Lower lobe of right lung (tissue), 2 donors: ENCODE data around the gene GADD45GIP1. TPM values are rescaled to one million over a fixed set of nuclear protein-coding genes. Genes with fewer than 3 reads are reported as not detected.
A peak's percentile ranks its signal among the peaks of the same experiment; 100 is the strongest.
"Not testable (repeated sequence)": the region's sequence is repeated elsewhere in the genome, so short reads cannot be mapped to it uniquely, and the experiment has no call there.

Source experiments
- ATAC-seq, 2 donors: fragments of 200-7000 bp; cut with Tn5 transposase; one replicate each; pipeline ENCODE4 v1.9.1; 2020 to 2022; ENCODE audit warnings: mild to moderate bottlenecking in 2 of 2, moderate library complexity in 2 of 2
- DNase-seq: peaks from one replicate; pipeline ENCODE4 v3.0.0-alpha.2; 2020
- H3K27ac ChIP-seq: fragments of 200-600 bp; one replicate; pipeline ENCODE4 v1.8.0; 2022
- H3K27me3 ChIP-seq: fragments of 200-600 bp; one replicate; pipeline ENCODE4 v1.8.0; 2022; ENCODE audit warnings: low read depth
- H3K36me3 ChIP-seq: fragments of 200-600 bp; one replicate; pipeline ENCODE4 v1.8.0; 2022; ENCODE audit warnings: mild to moderate bottlenecking
- H3K4me1 ChIP-seq: fragments of 200-600 bp; one replicate; pipeline ENCODE4 v1.8.0; 2022
- H3K4me3 ChIP-seq: fragments of 200-600 bp; one replicate; pipeline ENCODE4 v1.8.0; 2022; ENCODE audit warnings: mild to moderate bottlenecking
- H3K9me3 ChIP-seq: fragments of 200-600 bp; one replicate; pipeline ENCODE4 v1.8.0; 2022
- intact Hi-C: fragments of 100-400 bp; cut with DNase I; formaldehyde crosslinking; loops from one replicate; pipeline ENCODE4 v1.11.0; 2022
- total RNA-seq: library from RNA; stranded (reverse); fragmentation: NEBNext Ultra II Directional; extraction: Animal tissue kit (Norgen Biotek cat#: 25700); gene quantifications from one replicate; pipeline ENCODE4 v1.2.1, GENCODE V29; 2021
- TF ChIP-seq, protein P1 (sequence below): fragments of 200-600 bp; IDR thresholded peaks from one replicate; pipeline ENCODE4 v1.8.0; 2022; ENCODE audit warnings: antibody characterized with exemption, mild to moderate bottlenecking
- donor health status: DM: no; HTN: yes; CAD: no; lungs with severe emphysema.

The GADD45GIP1 gene
- total RNA-seq, 1 donor from 2014 or later, result 14.8 TPM

DNA sequence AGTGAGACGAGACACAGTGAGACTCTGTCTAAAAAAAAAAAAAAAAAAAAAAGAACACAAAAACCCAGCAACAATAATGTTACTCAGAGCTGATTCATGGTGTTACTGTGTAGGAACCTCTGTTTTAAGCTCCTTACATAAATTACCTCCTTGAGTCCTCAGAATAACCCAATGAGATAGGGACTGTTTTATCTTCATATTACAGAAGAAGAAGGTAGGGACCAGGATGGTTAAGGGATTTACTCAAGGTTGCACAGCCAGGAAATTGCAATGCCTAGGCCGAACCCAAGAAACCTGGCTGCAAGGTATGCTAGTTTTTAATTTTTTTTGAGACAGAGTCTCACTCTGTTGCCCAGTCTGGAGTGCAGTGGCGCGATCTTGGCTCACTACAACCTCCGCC is 10.9 kb upstream of the GADD45GIP1 start:
- Histone ChIP-seq H3K27me3 (no peaks in the 10 kb centered on the region), H3K9me3 (no peaks in the 10 kb centered on the region), H3K27ac (no peak overlapping the region), H3K36me3 (no peaks in the 10 kb centered on the region), H3K4me1 (peaks cover 9% of the 10 kb centered on the region), H3K4me3 (no peak overlapping the region)
- ATAC-seq (no peak), DNase-seq (no peak)
- TF ChIP-seq, protein P1, sequence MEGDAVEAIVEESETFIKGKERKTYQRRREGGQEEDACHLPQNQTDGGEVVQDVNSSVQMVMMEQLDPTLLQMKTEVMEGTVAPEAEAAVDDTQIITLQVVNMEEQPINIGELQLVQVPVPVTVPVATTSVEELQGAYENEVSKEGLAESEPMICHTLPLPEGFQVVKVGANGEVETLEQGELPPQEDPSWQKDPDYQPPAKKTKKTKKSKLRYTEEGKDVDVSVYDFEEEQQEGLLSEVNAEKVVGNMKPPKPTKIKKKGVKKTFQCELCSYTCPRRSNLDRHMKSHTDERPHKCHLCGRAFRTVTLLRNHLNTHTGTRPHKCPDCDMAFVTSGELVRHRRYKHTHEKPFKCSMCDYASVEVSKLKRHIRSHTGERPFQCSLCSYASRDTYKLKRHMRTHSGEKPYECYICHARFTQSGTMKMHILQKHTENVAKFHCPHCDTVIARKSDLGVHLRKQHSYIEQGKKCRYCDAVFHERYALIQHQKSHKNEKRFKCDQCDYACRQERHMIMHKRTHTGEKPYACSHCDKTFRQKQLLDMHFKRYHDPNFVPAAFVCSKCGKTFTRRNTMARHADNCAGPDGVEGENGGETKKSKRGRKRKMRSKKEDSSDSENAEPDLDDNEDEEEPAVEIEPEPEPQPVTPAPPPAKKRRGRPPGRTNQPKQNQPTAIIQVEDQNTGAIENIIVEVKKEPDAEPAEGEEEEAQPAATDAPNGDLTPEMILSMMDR, result no peak
- intact Hi-C loops, result no loop called here

DNA sequence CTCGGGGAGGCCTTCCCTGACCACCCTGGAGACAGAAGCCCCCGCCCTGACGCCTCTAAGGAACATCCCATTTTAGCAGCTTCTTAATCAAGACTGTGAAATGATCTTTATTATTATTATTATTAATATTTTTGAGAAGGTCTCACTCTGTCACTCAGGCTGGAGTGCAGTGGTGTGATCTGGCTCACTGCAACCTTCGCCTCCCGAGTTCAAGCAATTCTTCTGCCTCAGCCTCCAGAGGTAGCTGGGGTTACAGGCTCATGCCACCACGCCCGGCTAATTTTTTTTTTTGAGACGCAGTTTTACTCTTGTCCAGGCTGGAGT is 8.8 kb upstream of the GADD45GIP1 start:
- no peaks in the 10 kb centered on the region for H3K36me3 ChIP-seq
- peak overlapping the region; percentile 60 for H3K4me3 ChIP-seq
- H3K4me1 ChIP-seq, result peaks cover 9% of the 10 kb centered on the region
- intact Hi-C loops, result no loop called here
- TF ChIP-seq, protein P1, result no peak
- ATAC-seq, result no peak
- H3K27me3 ChIP-seq, result no peaks in the 10 kb centered on the region
- no peak for DNase-seq
- no peaks in the 10 kb centered on the region for H3K9me3 ChIP-seq
- H3K27ac ChIP-seq, result peak overlapping the region; percentile 66

DNA sequence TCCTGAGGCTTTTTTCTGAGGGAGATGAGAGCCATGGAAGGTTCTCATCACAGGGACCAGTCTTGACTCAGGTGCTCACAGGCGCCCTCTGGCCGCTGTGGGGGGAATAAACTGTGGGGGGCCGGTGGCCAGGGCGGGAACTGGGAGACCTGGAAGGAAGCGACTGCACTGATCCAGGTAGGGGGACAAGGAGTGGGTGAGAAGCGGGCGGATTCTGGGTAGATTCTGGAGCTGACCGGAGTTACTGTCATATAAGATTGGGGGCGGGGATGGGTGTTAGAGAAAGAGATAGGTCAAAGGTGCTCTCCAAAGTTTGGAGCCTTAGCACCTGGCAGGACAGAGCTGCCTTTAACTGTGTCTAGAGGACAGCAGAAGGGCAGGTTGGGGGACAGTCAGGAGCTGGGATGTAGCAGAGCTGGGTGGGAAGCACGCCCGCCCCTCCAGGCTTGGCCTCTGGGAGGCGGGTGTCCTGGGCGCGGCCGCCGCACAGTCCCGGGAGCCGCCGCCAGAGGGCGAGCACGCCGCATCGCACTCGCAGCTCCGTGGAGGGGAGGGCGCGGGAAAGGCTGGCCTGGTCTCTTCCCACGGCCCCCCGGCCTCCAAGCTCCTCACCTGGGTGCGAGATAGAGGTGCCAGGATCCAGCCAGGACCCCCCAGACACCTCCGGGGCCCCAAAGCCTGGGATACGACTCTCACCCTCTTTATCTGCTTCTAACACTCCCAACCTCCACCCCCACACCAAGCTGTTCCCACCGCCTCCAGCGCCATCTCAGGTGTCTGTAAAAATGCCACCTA is 8.2 kb upstream of the GADD45GIP1 start:
- ATAC-seq, result peak; percentile 97 to 99
- Histone ChIP-seq H3K4me3 (peak overlapping the region; percentile 60), H3K27ac (peak overlapping the region; percentile 66), H3K9me3 (no peaks in the 10 kb centered on the region), H3K4me1 (peaks cover 9% of the 10 kb centered on the region), H3K27me3 (no peaks in the 10 kb centered on the region), H3K36me3 (no peaks in the 10 kb centered on the region)
- intact Hi-C loops, result no loop called here
- DNase-seq, result peak; percentile 87
- TF ChIP-seq, protein P1, result peak; percentile 90

DNA sequence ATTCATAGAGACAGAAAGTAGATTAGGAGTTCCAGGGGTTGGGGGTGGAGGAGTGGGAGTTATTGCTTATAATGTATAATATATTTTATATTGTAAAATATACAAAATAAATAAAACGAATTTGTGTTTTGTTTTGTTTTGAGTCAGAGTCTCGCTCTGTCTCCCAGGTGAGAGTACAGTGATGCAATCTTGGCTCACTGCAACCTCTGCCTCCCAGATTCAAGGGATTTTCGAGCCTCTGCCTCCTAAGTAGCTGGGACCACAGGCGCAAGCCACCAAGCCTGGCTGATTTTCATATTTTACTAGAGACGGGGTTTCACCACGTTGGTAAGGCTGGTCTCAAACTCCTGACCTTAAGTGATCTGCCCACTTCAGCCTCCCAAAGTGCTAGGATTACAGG is 2.5 kb upstream of the GADD45GIP1 start:
- DNase-seq (no peak), ATAC-seq (no peak)
- TF ChIP-seq, protein P1, result no peak
- no peak overlapping the region for H3K4me3 ChIP-seq
- H3K27ac ChIP-seq, result no peak overlapping the region
- H3K27me3 ChIP-seq, result no peaks in the 10 kb centered on the region
- peaks cover 28% of the 10 kb centered on the region for H3K4me1 ChIP-seq
- H3K9me3 ChIP-seq, result no peaks in the 10 kb centered on the region
- intact Hi-C loops, result no loop called here
- peaks cover 8% of the 10 kb centered on the region for H3K36me3 ChIP-seq

DNA sequence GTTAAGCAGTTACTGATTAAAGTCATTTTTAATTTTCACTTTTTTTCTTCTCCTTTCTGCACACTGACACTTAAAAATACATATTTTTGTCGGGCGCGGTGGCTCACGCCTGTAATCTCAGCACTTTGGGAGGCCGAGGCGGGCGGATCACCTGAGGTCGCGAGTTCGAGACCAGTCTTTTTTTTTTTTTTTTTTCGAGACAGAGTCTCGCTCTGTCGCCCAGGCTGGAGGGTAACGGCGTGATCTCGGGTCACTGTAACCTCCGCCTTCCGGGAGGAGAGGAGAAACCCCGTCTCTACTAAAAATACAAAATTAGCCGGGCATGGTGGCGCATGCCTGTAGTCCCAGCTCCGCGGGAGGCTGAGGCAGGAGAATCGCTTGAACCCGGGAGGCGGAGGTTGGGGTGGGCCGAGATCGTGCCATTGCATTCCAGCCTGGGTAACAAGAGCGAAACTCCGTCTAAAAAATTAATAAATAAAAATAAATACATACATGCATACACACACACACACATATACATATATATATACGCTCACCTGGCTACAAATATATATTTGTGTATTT is 448 bp upstream of the GADD45GIP1 start:
- H3K27me3 ChIP-seq, intact Hi-C loops, DNase-seq, H3K9me3 ChIP-seq: not testable (repeated sequence)
- H3K4me3 ChIP-seq, result peak overlapping the region; percentile 86
- peaks cover 27% of the 10 kb centered on the region for H3K36me3 ChIP-seq
- ATAC-seq, result peak; percentile 10 to 22
- peaks cover 44% of the 10 kb centered on the region for H3K4me1 ChIP-seq
- H3K27ac ChIP-seq, result peak overlapping the region; percentile 89

DNA sequence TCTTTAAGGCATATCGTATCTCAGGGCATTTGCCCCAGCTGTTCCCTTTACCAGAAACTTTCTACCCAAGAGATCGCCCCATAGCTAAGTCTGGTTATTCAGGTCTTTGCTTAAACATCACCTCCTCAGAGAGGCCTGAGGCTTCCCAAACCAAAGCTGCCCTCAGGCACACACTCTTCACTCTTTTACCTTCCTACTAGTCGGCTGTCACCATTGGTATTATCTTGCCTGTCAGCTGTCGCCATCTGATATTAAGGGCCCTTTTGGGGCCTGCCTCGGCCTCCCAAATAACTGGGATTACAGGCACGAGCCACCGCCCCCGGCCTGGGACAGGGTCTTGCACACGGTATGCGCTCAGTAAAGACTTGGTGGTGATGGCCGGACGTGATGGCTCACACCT is 1.0 kb downstream of the GADD45GIP1 start:
- Histone ChIP-seq H3K27ac (peak overlapping the region; percentile 89), H3K4me3 (peak overlapping the region; percentile 86), H3K36me3 (peaks cover 42% of the 10 kb centered on the region), H3K27me3 (no peaks in the 10 kb centered on the region), H3K9me3 (no peaks in the 10 kb centered on the region), H3K4me1 (peaks cover 47% of the 10 kb centered on the region)
- intact Hi-C loops, result no loop called here
- DNase-seq, result no peak
- ATAC-seq, result no peak
- TF ChIP-seq, protein P1, result no peak

DNA sequence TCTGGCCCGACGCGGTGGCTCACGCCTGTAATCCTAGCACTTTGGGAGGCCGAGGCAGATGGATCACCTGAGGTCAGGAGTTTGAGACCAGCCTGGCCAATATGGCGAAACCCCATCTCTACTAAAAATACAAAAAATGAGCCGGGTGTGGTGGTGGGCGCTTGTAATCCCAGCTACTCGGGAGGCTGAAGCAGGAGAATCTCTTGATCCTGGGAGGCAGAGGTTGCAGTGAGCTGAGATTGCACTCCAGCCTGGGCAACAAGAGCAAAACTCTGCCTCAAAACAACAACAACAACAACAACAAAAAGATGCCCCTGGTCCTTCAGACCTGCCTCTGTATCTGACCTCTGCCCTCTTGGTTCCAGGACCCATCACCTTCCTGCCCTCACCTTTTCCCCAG is 1.4 kb downstream of the GADD45GIP1 start:
- H3K4me1 ChIP-seq, result peaks cover 47% of the 10 kb centered on the region
- not testable (repeated sequence) for ATAC-seq, H3K27ac ChIP-seq

More for the DNA sequence above, 1.4 kb downstream of the GADD45GIP1 start:
- H3K9me3 ChIP-seq, DNase-seq, intact Hi-C loops, H3K27me3 ChIP-seq: not testable (repeated sequence)
- peak overlapping the region; percentile 86 for H3K4me3 ChIP-seq
- peaks cover 46% of the 10 kb centered on the region for H3K36me3 ChIP-seq
